HG03097 (cell line): ENCODE data around the gene FBXO42.
"Not testable (repeated sequence)": the region's sequence is repeated elsewhere in the genome, so short reads cannot be mapped to it uniquely, and the experiment has no call there.

ENCODE experiments used
- ATAC-seq: cut with Tn5 transposase; IDR thresholded peaks from one replicate; pipeline ENCODE4 v1.9.1; 2021; ENCODE audit not compliant: unreplicated experiment, low FRiP score

The FBXO42 gene

DNA sequence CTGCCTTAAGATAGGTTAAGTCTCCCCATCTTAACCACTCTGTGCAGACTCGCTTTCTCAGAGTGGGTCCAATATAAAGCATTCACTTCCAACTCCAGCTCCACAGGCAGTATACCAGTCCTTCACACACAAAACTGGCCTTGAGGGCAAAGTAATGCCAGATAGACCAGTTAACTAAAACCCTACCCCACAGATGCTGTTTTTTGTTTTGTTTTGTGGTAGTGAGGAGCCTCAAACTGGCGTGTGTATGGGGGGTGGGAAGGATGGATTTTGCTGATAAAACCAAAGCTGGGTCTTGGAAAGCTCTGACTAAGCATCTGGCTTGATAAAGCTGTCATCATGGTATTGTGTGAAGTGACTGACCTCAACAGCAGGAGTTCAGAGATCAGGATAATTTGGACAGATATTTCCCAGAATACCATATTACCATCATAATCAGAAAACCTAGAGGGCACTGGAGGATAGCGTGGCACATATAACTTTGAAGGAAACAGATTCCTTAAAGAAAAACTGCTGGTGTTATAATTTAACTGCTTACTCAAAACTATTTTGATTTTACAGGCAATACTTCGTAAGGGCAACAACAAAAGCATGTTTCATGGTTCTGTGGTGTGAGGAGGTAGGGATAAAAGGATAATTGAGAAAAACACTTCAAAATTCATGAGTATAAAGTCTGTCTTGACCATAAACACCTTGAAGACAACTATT is 85.7 kb downstream of the FBXO42 start:
- ATAC-seq = no peak

DNA sequence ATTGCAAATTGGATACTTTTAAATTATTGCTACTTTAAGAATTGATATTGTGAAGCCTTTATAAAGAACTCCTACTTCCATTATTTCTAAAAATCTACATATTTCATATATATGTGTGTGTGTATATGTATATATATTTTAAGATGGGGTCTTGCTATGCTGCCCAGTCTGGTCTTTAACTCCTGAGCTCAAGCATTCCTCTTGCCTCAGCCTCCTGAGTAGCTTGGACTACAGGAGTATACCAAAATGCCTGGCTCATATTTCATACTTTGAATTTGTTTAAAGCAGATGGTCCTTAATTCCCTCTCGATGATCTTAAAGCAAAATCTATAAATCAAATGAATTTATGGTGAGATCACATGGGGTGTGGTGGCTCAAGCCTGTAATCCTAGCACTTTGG is 90.2 kb downstream of the FBXO42 start:
- ATAC-seq = no peak

- no peak for ATAC-seq
Observed at GRCh38 chr1:16260814-16261213, 91.5 kb downstream of the FBXO42 start.

DNA sequence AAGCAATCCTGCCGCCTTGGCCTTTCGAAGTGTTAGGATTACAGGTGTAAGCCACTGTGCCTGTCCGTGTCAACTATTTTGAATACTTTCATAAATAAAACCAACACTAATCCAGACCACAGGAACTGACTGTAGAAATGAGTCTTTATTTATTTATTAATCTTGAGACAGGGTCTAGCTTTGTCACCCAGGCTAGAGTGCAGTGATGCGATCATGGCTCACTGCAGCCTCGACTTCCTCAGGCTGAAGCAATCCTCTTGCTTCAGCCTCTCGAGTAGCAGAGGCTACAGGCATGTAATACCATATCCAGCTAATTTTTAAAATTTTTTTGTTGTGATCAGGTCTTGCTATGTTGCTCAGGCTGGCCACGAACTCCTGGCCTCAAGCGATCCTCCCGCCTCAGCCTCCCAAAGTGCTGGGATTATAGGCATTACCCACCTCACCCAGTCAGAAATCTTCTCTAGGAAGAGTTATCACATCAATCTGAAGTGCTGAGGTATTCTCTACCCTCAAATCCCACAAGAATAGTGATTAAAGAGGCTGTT is 93.6 kb downstream of the FBXO42 start:
- ATAC-seq = no peak

- ATAC-seq = no peak
Observed at GRCh38 chr1:16257968-16258367, 94.3 kb downstream of the FBXO42 start.

DNA sequence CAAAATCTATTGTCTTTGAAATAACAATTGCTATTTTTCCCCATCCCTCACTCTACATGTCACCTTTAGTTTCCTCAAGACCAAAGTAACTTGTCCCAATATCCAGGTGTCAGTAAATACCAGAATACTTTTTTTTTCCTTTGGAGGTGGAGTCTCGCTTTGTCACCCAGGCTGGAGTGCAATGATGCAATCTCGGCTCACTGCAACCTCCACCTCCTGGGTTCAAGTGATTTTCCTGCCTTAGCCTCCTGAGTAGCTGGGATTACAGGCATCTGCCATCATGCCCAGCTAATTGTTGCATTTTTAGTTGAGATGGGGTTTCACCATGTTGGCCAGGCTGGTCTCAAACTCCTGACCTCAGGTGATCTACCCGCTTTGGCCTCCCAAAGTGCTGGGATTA is 94.7 kb downstream of the FBXO42 start:
- not testable (repeated sequence) for ATAC-seq

DNA sequence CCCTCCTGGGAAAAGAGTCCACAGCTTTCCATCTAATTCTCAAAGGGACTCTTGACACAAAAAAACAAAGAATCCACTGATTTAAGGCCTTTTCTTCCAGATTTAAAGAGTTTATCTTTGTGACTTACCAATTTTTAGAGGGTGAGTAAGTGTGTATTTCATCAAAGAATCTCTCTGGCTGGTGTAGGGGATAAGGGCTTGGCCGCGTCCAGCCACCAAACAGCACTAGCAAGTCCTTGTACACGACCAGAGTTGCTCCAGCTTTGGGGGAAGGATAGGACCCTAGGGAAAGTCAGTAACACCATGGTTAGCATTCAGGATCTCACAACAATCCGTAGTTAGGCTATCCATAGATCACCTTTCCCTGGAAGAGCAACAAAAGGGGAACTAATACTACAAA is 95.8 kb downstream of the FBXO42 start:
- no peak for ATAC-seq

- no peak for ATAC-seq
Observed at GRCh38 chr1:16254263-16254928, 97.9 kb downstream of the FBXO42 start.

DNA sequence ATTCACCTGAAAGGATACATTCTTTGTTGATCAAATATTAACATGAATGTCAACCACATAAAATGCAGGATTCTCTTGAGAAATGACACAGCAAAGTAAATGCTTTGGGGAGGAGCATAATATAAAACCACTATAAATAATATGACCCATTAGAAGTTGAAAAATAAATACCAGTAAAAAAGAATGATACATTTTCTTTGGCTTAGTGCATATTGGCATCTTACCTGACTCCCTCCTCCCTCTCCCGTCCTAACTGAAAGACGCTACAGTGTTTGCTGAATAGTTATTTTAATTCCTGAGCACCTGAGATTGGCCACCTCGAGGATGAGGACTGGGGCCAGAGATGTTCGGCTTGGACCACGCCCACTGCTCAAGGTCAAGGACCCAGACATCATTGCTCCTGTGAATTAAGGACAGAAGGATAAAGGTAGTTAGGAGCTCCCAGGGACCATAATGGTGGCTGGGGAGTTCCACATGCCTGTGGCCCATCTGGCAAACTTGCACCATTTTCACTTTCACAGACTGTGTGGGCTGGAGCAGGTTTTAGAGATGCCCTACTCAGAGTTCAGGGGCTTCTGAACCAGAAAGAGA is 98.9 kb downstream of the FBXO42 start:
- no peak for ATAC-seq

GRCh38 chr1:16252912-16253311 is 99.4 kb downstream of the FBXO42 start:
- ATAC-seq = no peak

GRCh38 chr1:16251381-16251780 is 100.9 kb downstream of the FBXO42 start:
- no peak for ATAC-seq

DNA sequence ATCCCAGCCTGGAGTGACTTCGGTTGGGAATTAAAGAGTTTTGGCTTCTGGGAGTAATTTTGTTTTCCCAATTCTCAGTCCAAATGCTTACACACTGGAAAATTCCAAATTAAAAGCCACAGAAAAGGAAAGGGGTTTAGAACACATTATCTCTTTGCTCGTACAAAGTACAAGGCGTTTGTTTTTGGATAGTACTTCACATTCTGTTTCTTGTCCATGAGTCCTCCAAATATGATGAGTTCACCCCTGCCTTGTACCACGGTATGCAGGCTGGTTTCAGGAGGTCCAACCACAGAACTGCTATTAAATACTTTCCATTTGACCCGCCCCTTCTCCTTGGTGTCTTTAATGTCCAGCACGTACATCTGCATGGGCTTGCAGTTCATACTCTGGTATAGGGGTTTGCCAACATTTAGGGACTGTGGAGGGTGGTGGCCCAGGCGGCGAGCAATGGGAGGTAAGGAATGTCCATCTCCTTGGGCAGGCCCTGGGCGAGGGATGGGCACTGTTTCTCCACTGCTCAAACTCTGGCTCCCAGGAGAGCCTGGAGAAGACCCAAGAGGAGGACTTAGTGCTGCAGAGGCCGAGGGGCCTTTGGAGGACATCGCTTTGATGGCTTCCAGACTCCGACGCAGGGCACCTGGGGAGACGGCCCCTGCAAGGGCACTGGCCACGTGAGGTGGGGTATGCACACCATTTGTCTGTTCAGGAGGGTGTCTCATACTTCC is 101.6 kb downstream of the FBXO42 start:
- ATAC-seq = no peak

- ATAC-seq = no peak
Observed at GRCh38 chr1:16249596-16250241, 102.6 kb downstream of the FBXO42 start.

GRCh38 chr1:16248603-16249516 is 103.4 kb downstream of the FBXO42 start:
- no peak for ATAC-seq

DNA sequence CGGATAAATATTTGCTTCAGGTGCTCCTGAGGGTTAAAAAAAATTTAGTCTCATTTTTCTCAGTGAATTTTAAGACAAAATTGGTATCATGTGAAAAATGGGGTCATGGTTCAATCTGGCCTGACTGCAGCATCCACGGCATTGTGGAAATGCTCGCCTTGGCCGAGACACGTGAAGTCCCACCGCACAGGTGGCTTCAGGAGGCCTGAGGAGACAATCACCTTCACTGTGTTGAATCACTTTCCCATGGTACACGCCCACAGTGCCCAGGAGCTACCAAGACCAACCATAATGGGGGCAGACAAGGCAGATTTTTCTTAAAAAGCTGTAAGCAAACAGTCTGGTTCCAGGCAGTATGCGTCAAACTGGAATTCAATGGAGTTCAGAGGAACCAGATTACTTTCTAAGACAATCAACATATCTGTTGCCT is 104.3 kb downstream of the FBXO42 start:
- no peak for ATAC-seq

- ATAC-seq = no peak
Observed at GRCh38 chr1:16247441-16247840, 104.8 kb downstream of the FBXO42 start.

GRCh38 chr1:16246961-16247360 is 105.3 kb downstream of the FBXO42 start:
- ATAC-seq = no peak

- ATAC-seq = not testable (repeated sequence)
Observed at GRCh38 chr1:16246239-16246638, 106.0 kb downstream of the FBXO42 start.

GRCh38 chr1:16245476-16246196 is 106.6 kb downstream of the FBXO42 start:
- no peak for ATAC-seq
